GM23338 (cell line): ENCODE results near the gene NELL2. TPM values are rescaled to one million over a fixed set of nuclear protein-coding genes. Genes with fewer than 3 reads are reported as not detected.

Experiments
- ATAC-seq: fragments of 200-7000 bp; cut with Tn5 transposase; 3 replicates; pipeline ENCODE4 v1.9.1; 2020
- DNase-seq: peaks from one replicate; pipeline ENCODE4 v3.0.0-alpha.2; 2015; ENCODE audit warnings: low spot score
- H2AFZ ChIP-seq: fragments of 200-600 bp; sonication (generic); 2 replicates; pipeline ENCODE4 v1.8.0; 2016; ENCODE audit warnings: antibody characterized with exemption, mild to moderate bottlenecking, moderate library complexity
- H3F3A ChIP-seq: fragments of 200-600 bp; sonication (generic); replicated peaks from 2 replicates; pipeline ENCODE4 v1.8.0; 2017; ENCODE audit warnings: antibody characterized with exemption, mixed run types, low read depth
- H3K27ac ChIP-seq: fragments of 200-600 bp; sonication (generic); 2 replicates; pipeline ENCODE4 v1.6.1; 2016; ENCODE audit warnings: low read depth
- H3K27me3 ChIP-seq: fragments of 200-600 bp; sonication (generic); 2 replicates; pipeline ENCODE4 v1.8.0; 2016; ENCODE audit warnings: mild to moderate bottlenecking, mixed run types, moderate library complexity; ENCODE audit not compliant: insufficient read depth
- H3K36me3 ChIP-seq: fragments of 200-600 bp; sonication (generic); 2 replicates; pipeline ENCODE4 v1.8.0; 2016; ENCODE audit warnings: mild to moderate bottlenecking; ENCODE audit not compliant: insufficient read depth
- H3K4me1 ChIP-seq: fragments of 200-600 bp; sonication (generic); 2 replicates; pipeline ENCODE4 v1.8.0; 2016; ENCODE audit warnings: mild to moderate bottlenecking, moderate library complexity; ENCODE audit not compliant: insufficient read depth
- H3K4me2 ChIP-seq: fragments of 200-600 bp; sonication (generic); 2 replicates; pipeline ENCODE4 v1.7.1; 2017; ENCODE audit warnings: mixed run types
- H3K4me3 ChIP-seq: fragments of 200-600 bp; sonication (generic); 2 replicates; pipeline ENCODE4 v1.6.1; 2016; ENCODE audit warnings: mixed run types
- H3K79me2 ChIP-seq: fragments of 200-600 bp; sonication (generic); replicated peaks from 2 replicates; pipeline ENCODE4 v1.8.0; 2017; ENCODE audit warnings: mild to moderate bottlenecking; ENCODE audit not compliant: insufficient read depth
- H3K9me2 ChIP-seq: fragments of 200-600 bp; sonication (generic); 2 replicates; pipeline ENCODE4 v1.8.0; 2017; ENCODE audit not compliant: insufficient read depth
- H4K20me1 ChIP-seq: fragments of 200-600 bp; sonication (generic); replicated peaks from 2 replicates; pipeline ENCODE4 v1.8.0; 2017; ENCODE audit warnings: mild to moderate bottlenecking; ENCODE audit not compliant: insufficient read depth
- H3K27ac Mint-ChIP-seq: 2 replicates; pipeline ENCODE4 v1.8.0; 2020; ENCODE audit warnings: inconsistent platforms, mild to moderate bottlenecking, moderate library complexity, mixed read lengths
- H3K27me3 Mint-ChIP-seq: 3 replicates; pipeline ENCODE4 v1.8.0; 2022; ENCODE audit warnings: low read depth, mild to moderate bottlenecking, moderate library complexity, mixed read lengths, inconsistent platforms; ENCODE audit not compliant: insufficient read depth, poor library complexity
- H3K36me3 Mint-ChIP-seq: 3 replicates; pipeline ENCODE4 v1.8.0; 2021; ENCODE audit warnings: low read depth, mild to moderate bottlenecking, inconsistent platforms, moderate library complexity, mixed read lengths
- H3K4me1 Mint-ChIP-seq: 3 replicates; pipeline ENCODE4 v1.8.0; 2020; ENCODE audit warnings: mild to moderate bottlenecking, inconsistent platforms, mixed read lengths
- H3K4me3 Mint-ChIP-seq: 3 replicates; pipeline ENCODE4 v1.8.0; 2021; ENCODE audit warnings: moderate library complexity, mild to moderate bottlenecking, inconsistent platforms, mixed read lengths
- H3K9me3 Mint-ChIP-seq: 3 replicates; pipeline ENCODE4 v1.8.0; 2020; ENCODE audit warnings: moderate library complexity, mild to moderate bottlenecking, inconsistent platforms, mixed read lengths
- CREB1 ChIP-seq: fragments of 250-450 bp; sonication (Bioruptor Pico); IDR thresholded peaks from 2 replicates; pipeline ENCODE4 v1.5.0; 2020; ENCODE audit warnings: low read depth, mild to moderate bottlenecking, moderate library complexity
- CTCF ChIP-seq, 2 experiments: fragments of 200-600 bp in 1 of 2; sonication (generic) in 1 of 2; conservative IDR thresholded peaks; 2 replicates each; pipeline versions ENCODE4 v1.5.1 to v1.6.1; 2016 to 2017; ENCODE audit warnings: antibody characterized with exemption in 2 of 2, low read depth in 2 of 2, mild to moderate bottlenecking in 2 of 2, moderate library complexity in 1 of 2
- ETS1 ChIP-seq: IDR thresholded peaks from 2 replicates; pipeline ENCODE4 v1.6.1; 2016; ENCODE audit warnings: antibody characterized with exemption
- EZH2 ChIP-seq: fragments of 200-600 bp; sonication (generic); IDR thresholded peaks from one replicate; pipeline ENCODE4 v1.8.0; 2017; ENCODE audit warnings: antibody characterized with exemption, mild to moderate bottlenecking, low read depth; ENCODE audit not compliant: unreplicated experiment
- EZH2phosphoT487 ChIP-seq: fragments of 200-600 bp; sonication (generic); IDR thresholded peaks from one replicate; pipeline ENCODE4 v1.8.1; 2018; ENCODE audit warnings: antibody characterized with exemption; ENCODE audit not compliant: unreplicated experiment
- JUNB ChIP-seq: IDR thresholded peaks from one replicate; pipeline ENCODE4 v1.6.1; 2016; ENCODE audit warnings: antibody characterized with exemption; ENCODE audit not compliant: unreplicated experiment
- NANOG ChIP-seq: IDR thresholded peaks from 2 replicates; pipeline ENCODE4 v1.6.1; 2016; ENCODE audit warnings: antibody characterized with exemption, borderline replicate concordance
- POLR2AphosphoS5 ChIP-seq: IDR thresholded peaks from 2 replicates; pipeline ENCODE4 v1.6.1; 2016; ENCODE audit warnings: antibody characterized with exemption, low read depth
- REST ChIP-seq: IDR thresholded peaks from one replicate; pipeline ENCODE4 v1.6.1; 2018; ENCODE audit warnings: antibody characterized with exemption; ENCODE audit not compliant: unreplicated experiment
- STAT1 ChIP-seq: IDR thresholded peaks from one replicate; pipeline ENCODE4 v1.6.1; 2016; ENCODE audit warnings: antibody characterized with exemption; ENCODE audit not compliant: unreplicated experiment
- ZNF114 ChIP-seq: fragments of 250-450 bp; sonication (Bioruptor Pico); IDR thresholded peaks from 2 replicates; pipeline ENCODE4 v1.5.0; 2020; ENCODE audit warnings: mild to moderate bottlenecking, moderate library complexity
- ZNF331 ChIP-seq: fragments of 250-450 bp; sonication (Bioruptor Pico); IDR thresholded peaks from 2 replicates; pipeline ENCODE4 v1.5.0; 2020; ENCODE audit warnings: low read depth, mild to moderate bottlenecking, moderate library complexity
- ZNF462 ChIP-seq: fragments of 250-450 bp; sonication (Bioruptor Pico); IDR thresholded peaks from 2 replicates; pipeline ENCODE4 v1.5.0; 2020; ENCODE audit warnings: mild to moderate bottlenecking, moderate library complexity
- polyA plus RNA-seq: library from polyadenylated mRNA; unstranded; fragments of >200 nt; fragmentation: Nextera tagmentation; extraction: Ambion mirVana; gene quantifications from 2 replicates; pipeline ENCODE4 v1.2.1, GENCODE V29; 2016
- total RNA-seq: library from RNA; depleted of rRNA; stranded (reverse); fragments of >200 nt; shearing (Covaris generic); gene quantifications from 2 replicates; pipeline ENCODE4 v1.2.3, GENCODE V29; 2014

NELL2 gene
- total and polyA plus RNA-seq, 2 experiments from 2014 or later, result 25.1 to 99.5 TPM

GRCh38 chr12:44738051-44738450, 138.1 kb downstream of the NELL2 start:
- ATAC-seq (no peak), DNase-seq (no peak)
- Mint-ChIP-seq H3K4me3 (no peak overlapping the region), H3K4me1 (no peaks in the 10 kb centered on the region), H3K9me3 (peaks cover 46% of the 10 kb centered on the region), H3K36me3 (peaks cover 60% of the 10 kb centered on the region), H3K27me3 (peaks cover 4% of the 10 kb centered on the region), H3K27ac (no peak overlapping the region)
- no peak overlapping the region for H3K4me2 ChIP-seq
- H3K9me2 ChIP-seq, result no peaks in the 10 kb centered on the region
- H3F3A ChIP-seq, result no peaks in the 10 kb centered on the region
- H3K79me2 ChIP-seq, result no peaks in the 10 kb centered on the region
- H3K27ac ChIP-seq, result no peak overlapping the region
- H3K36me3 ChIP-seq, result no peaks in the 10 kb centered on the region
- no peak overlapping the region for H2AFZ ChIP-seq
- H3K27me3 ChIP-seq, result no peaks in the 10 kb centered on the region
- H3K4me3 ChIP-seq, result no peak overlapping the region
- no peaks in the 10 kb centered on the region for H3K4me1 ChIP-seq
- TF ChIP-seq EZH2phosphoT487, result no peak
- no peak for TF ChIP-seq ZNF462 (CRISPR knock-in tag)
- no peak for TF ChIP-seq CTCF (conservative IDR thresholded peaks at IDR 0.05; ENCODE audit: low read depth in 2 of 2)
- no peak for TF ChIP-seq REST
- TF ChIP-seq CREB1 (CRISPR knock-in tag), result no peak
- TF ChIP-seq NANOG, result no peak
- TF ChIP-seq POLR2AphosphoS5, result no peak
- no peak for TF ChIP-seq EZH2
- TF ChIP-seq ETS1, result no peak
- TF ChIP-seq ZNF114, result no peak
- no peak for TF ChIP-seq JUNB
- no peak for TF ChIP-seq STAT1
- no peak for TF ChIP-seq ZNF331 (CRISPR knock-in tag)
- no peaks in the 10 kb centered on the region for H4K20me1 ChIP-seq
